CD14-positive monocyte (primary cell): ENCODE results near the gene IGF2. TPM values are rescaled to one million over a fixed set of nuclear protein-coding genes. Genes with fewer than 3 reads are reported as not detected.

Experiments used
- DNase-seq, 3 donors: peaks; one replicate each; pipeline ENCODE4 v3.0.0-alpha.2; 2011 to 2022
- H2AFZ ChIP-seq: 2 replicates; pipeline ENCODE4 v1.6.0; 2012; ENCODE audit warnings: mild to moderate bottlenecking, low read depth, low read length, inconsistent platforms; ENCODE audit not compliant: insufficient read depth, poor library complexity, severe bottlenecking
- H3K27ac ChIP-seq, 2 donors: 1 replicate in 1 of 2; 2 replicates in 1 of 2; pipeline ENCODE4 v1.5.1; 2012 to 2013; ENCODE audit warnings: low read length in 2 of 2, control low read depth in 1 of 2, inconsistent platforms in 1 of 2, low read depth in 1 of 2, mild to moderate bottlenecking in 1 of 2
- H3K27me3 ChIP-seq, 2 donors: one replicate each; pipeline versions ENCODE4 v1.6.0 to v1.6.1; 2011 to 2013; ENCODE audit warnings: low read length in 2 of 2; ENCODE audit not compliant: control insufficient read depth in 2 of 2, insufficient read depth in 2 of 2
- H3K36me3 ChIP-seq, 2 donors: replicated peaks in 1 of 2; 1 replicate in 1 of 2; 2 replicates in 1 of 2; pipeline versions ENCODE4 v1.5.1 to v1.6.1; 2012 to 2013; ENCODE audit warnings: low read length in 2 of 2, control low read depth in 1 of 2, inconsistent platforms in 1 of 2, mild to moderate bottlenecking in 1 of 2; ENCODE audit not compliant: insufficient read depth in 2 of 2, control insufficient read depth in 1 of 2
- H3K4me1 ChIP-seq, 2 donors: 1 replicate in 1 of 2; 2 replicates in 1 of 2; pipeline versions ENCODE4 v1.5.1 to v1.6.1; 2012 to 2013; ENCODE audit warnings: low read length in 2 of 2, control low read depth in 1 of 2, inconsistent platforms in 1 of 2, mild to moderate bottlenecking in 1 of 2, moderate library complexity in 1 of 2; ENCODE audit not compliant: insufficient read depth in 2 of 2, control insufficient read depth in 1 of 2
- H3K4me2 ChIP-seq: replicated peaks from 2 replicates; pipeline ENCODE3; 2012; ENCODE audit warnings: low read length, moderate library complexity, mild to moderate bottlenecking; ENCODE audit not compliant: poor library complexity, severe bottlenecking; ENCODE audit errors: extremely low read depth
- H3K4me3 ChIP-seq, 3 experiments: fragments of 200-600 bp in 1 of 3; sonication (generic) in 1 of 3; replicated peaks in 1 of 3; 1 replicate in 2 of 3; 2 replicates in 1 of 3; pipeline ENCODE4 v1.5.1; 2011 to 2013; ENCODE audit warnings: low read length in 3 of 3, mild to moderate bottlenecking in 3 of 3, control low read depth in 2 of 3, low read depth in 2 of 3, inconsistent platforms in 1 of 3, moderate library complexity in 1 of 3
- H3K79me2 ChIP-seq: 2 replicates; pipeline ENCODE4 v1.6.0; 2012; ENCODE audit warnings: mild to moderate bottlenecking, control low read depth, inconsistent platforms, low read length, moderate library complexity; ENCODE audit not compliant: insufficient read depth
- H3K9ac ChIP-seq: 2 replicates; pipeline ENCODE4 v1.6.0; 2017; ENCODE audit warnings: low read length, mild to moderate bottlenecking; ENCODE audit not compliant: insufficient read depth, poor library complexity, severe bottlenecking
- H3K9me3 ChIP-seq, 2 donors: replicated peaks in 1 of 2; 1 replicate in 1 of 2; 2 replicates in 1 of 2; pipeline versions ENCODE4 v1.5.1 to v1.6.1; 2012 to 2013; ENCODE audit warnings: low read length in 2 of 2, control low read depth in 1 of 2; ENCODE audit not compliant: control insufficient read depth in 1 of 2, insufficient read depth in 1 of 2
- H4K20me1 ChIP-seq: 2 replicates; pipeline ENCODE4 v1.6.0; 2012; ENCODE audit warnings: mild to moderate bottlenecking, low read length, control low read depth, moderate library complexity; ENCODE audit not compliant: insufficient read depth
- H3K27ac Mint-ChIP-seq, 7 donors: one replicate each; pipeline ENCODE4 v1.8.0; 2020; ENCODE audit warnings: mild to moderate bottlenecking in 7 of 7, mixed read lengths in 7 of 7, moderate library complexity in 6 of 7, inconsistent platforms in 2 of 7
- H3K27me3 Mint-ChIP-seq, 3 donors: one replicate each; pipeline ENCODE4 v1.8.0; 2021 to 2022; ENCODE audit warnings: low read depth in 3 of 3, mild to moderate bottlenecking in 3 of 3, mixed read lengths in 3 of 3, moderate library complexity in 3 of 3, inconsistent platforms in 1 of 3
- H3K36me3 Mint-ChIP-seq, 2 donors: one replicate each; pipeline ENCODE4 v1.8.0; 2020; ENCODE audit warnings: mixed read lengths in 2 of 2, inconsistent platforms in 1 of 2, mild to moderate bottlenecking in 1 of 2
- H3K4me1 Mint-ChIP-seq: one replicate; pipeline ENCODE4 v1.8.0; 2020; ENCODE audit warnings: mild to moderate bottlenecking, mixed read lengths
- H3K4me3 Mint-ChIP-seq, 2 donors: one replicate each; pipeline ENCODE4 v1.8.0; 2020; ENCODE audit warnings: mild to moderate bottlenecking in 2 of 2, mixed read lengths in 2 of 2, moderate library complexity in 1 of 2
- H3K9me3 Mint-ChIP-seq, 7 donors: one replicate each; pipeline ENCODE4 v1.8.0; 2020 to 2022; ENCODE audit warnings: mixed read lengths in 7 of 7, mild to moderate bottlenecking in 6 of 7, moderate library complexity in 6 of 7, inconsistent platforms in 2 of 7
- CTCF ChIP-seq: fragments of 200-600 bp; IDR thresholded peaks from one replicate; pipeline ENCODE4 v1.8.0; 2022; ENCODE audit warnings: antibody characterized with exemption, mild to moderate bottlenecking
- WGBS: methylation state at CpG from one replicate; pipeline ENCODE4 v1.1.5; 2013; ENCODE audit warnings: missing lambda C conversion rate; ENCODE audit not compliant: insufficient coverage; 5-methylcytosine and 5-hydroxymethylcytosine counted together
- intact Hi-C, 2 donors: fragments of 100-400 bp; cut with micrococcal nuclease; formaldehyde crosslinking; loops; one replicate each; pipeline versions ENCODE4 v1.15.0 to v1.15.1; 2023
- polyA plus RNA-seq, 3 donors: library from polyadenylated mRNA; depleted of rRNA in 1 of 3; unstranded in 2 of 3; stranded (reverse) in 1 of 3; fragments of 300-500 nt in 2 of 3; fragments of >200 nt in 1 of 3; fragmentation: Illumina TruSeq in 2 of 3; gene quantifications; 1 replicate in 2 of 3; 2 replicates in 1 of 3; pipeline ENCODE4 v1.2.3, GENCODE V29; 2012 to 2021

IGF2 gene
- polyA plus RNA-seq, 3 donors = not detected

- WGBS = 81% methylated on average over 18 of the region's 23 CpGs
- no peak overlapping the region for H3K4me3 ChIP-seq
- H3K79me2 ChIP-seq = no peaks in the 10 kb centered on the region
- intact Hi-C loops = loop anchor here in 1 of 2 donors (1.0 kb wide), 1 partner anchor 234 kb away; no protein-coding TSS in a partner anchor
- Mint-ChIP-seq H3K27ac (no peak overlapping the region), H3K9me3 (peaks cover 0 to 3% (median 0%) of the 10 kb centered on the region in 7 donors), H3K4me1 (peaks cover 2% of the 10 kb centered on the region), H3K27me3 (peaks cover 12 to 17% (median 14%) of the 10 kb centered on the region in 3 donors), H3K4me3 (peak overlapping the region in 1 of 2 donors; percentile 19), H3K36me3 (no peaks in the 10 kb centered on the region)
- no peak overlapping the region for H3K9ac ChIP-seq
- H2AFZ ChIP-seq = no peak overlapping the region
- no peak overlapping the region for H3K27ac ChIP-seq
- DNase-seq = no peak
- H3K36me3 ChIP-seq = no peaks in the 10 kb centered on the region
- no peaks in the 10 kb centered on the region for H3K9me3 ChIP-seq
- H4K20me1 ChIP-seq = no peaks in the 10 kb centered on the region
- peaks cover 0 to 10% of the 10 kb centered on the region in 2 donors for H3K27me3 ChIP-seq
- H3K4me1 ChIP-seq = peaks cover 2 to 13% of the 10 kb centered on the region in 2 donors
- TF ChIP-seq CTCF = no peak
- H3K4me2 ChIP-seq = no peak overlapping the region
These were observed 46.3 kb upstream of the IGF2 start for GRCh38 chr11:2185324-2186085.

GRCh38 chr11:2182692-2183474, 43.7 kb upstream of the IGF2 start:
- no peak overlapping the region for H3K4me3 ChIP-seq
- H3K9ac ChIP-seq = no peak overlapping the region
- no peak for TF ChIP-seq CTCF
- H3K9me3 ChIP-seq = no peaks in the 10 kb centered on the region
- no peaks in the 10 kb centered on the region for H3K36me3 Mint-ChIP-seq
- H3K4me1 ChIP-seq = peaks cover 0 to 7% of the 10 kb centered on the region in 2 donors
- no peak overlapping the region for H2AFZ ChIP-seq
- peaks cover 0 to 3% (median 0%) of the 10 kb centered on the region in 7 donors for H3K9me3 Mint-ChIP-seq
- intact Hi-C loops = no loop called here
- no peak overlapping the region for H3K27ac Mint-ChIP-seq
- no peaks in the 10 kb centered on the region for H3K79me2 ChIP-seq
- no peaks in the 10 kb centered on the region for H4K20me1 ChIP-seq
- no peak overlapping the region for H3K27ac ChIP-seq
- no peak overlapping the region for H3K4me3 Mint-ChIP-seq
- WGBS = 100% methylated on average over 6 of the region's 20 CpGs
- DNase-seq = no peak
- peaks cover 12 to 14% (median 13%) of the 10 kb centered on the region in 3 donors for H3K27me3 Mint-ChIP-seq
- no peak overlapping the region for H3K4me2 ChIP-seq
- no peaks in the 10 kb centered on the region for H3K36me3 ChIP-seq
- H3K27me3 ChIP-seq = peaks cover 0 to 10% of the 10 kb centered on the region in 2 donors
- H3K4me1 Mint-ChIP-seq = no peaks in the 10 kb centered on the region
